A673 (cell line): ENCODE results near the gene P2RY6.

ENCODE experiments used
- EZH2 ChIP-seq: fragments of 200-600 bp; sonication (generic); IDR thresholded peaks from 2 replicates; pipeline ENCODE4 v1.6.1; 2017; ENCODE audit warnings: borderline replicate concordance, low read depth, mild to moderate bottlenecking, mixed read lengths, antibody characterized with exemption, low read length; ENCODE audit not compliant: poor library complexity, severe bottlenecking
- TF ChIP-seq, protein P1 (sequence below): fragments of 300-800, 200-600 bp; sonication (generic); conservative IDR thresholded peaks from 2 replicates; pipeline ENCODE4 v1.5.1; 2017; ENCODE audit warnings: low read depth, mild to moderate bottlenecking, antibody characterized with exemption, low read length, moderate library complexity, mixed read lengths

DNA sequence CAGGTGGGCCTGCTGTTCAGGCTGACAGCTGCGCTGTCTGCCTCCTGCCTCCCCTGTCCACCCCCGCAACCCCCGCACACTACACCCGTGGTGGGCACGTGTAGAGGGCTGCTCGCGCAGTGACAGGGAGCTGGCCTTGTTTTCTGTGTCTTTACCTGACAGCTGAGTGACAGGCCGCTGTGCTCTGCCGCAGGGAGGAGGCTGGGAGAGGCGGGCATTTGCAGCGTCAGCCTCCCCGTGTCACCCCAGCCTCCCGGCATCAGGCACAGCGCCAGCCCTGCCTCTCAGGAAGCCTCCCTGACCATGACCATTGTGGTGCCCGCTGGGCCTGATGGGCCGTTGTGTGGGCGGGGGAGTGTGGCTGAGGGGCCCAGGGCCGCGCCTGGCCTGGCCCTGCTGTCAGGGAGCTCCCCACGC is 72.1 kb downstream of the P2RY6 start:
- TF ChIP-seq, protein P1, sequence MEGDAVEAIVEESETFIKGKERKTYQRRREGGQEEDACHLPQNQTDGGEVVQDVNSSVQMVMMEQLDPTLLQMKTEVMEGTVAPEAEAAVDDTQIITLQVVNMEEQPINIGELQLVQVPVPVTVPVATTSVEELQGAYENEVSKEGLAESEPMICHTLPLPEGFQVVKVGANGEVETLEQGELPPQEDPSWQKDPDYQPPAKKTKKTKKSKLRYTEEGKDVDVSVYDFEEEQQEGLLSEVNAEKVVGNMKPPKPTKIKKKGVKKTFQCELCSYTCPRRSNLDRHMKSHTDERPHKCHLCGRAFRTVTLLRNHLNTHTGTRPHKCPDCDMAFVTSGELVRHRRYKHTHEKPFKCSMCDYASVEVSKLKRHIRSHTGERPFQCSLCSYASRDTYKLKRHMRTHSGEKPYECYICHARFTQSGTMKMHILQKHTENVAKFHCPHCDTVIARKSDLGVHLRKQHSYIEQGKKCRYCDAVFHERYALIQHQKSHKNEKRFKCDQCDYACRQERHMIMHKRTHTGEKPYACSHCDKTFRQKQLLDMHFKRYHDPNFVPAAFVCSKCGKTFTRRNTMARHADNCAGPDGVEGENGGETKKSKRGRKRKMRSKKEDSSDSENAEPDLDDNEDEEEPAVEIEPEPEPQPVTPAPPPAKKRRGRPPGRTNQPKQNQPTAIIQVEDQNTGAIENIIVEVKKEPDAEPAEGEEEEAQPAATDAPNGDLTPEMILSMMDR, result no peak
- TF ChIP-seq EZH2, result no peak
